Measurements from ENCODE around the gene CPOX. TPM values are rescaled to one million over a fixed set of nuclear protein-coding genes. Genes with fewer than 3 reads are reported as not detected.

CPOX gene
- total RNA-seq, 6 donors from 2014 or later: 13.4 to 44.0 (median 23.6) TPM

GRCh38 chr3:98558100-98558827, 35.1 kb downstream of the CPOX start:
- no peak for DNase-seq
- WGBS, 2 donors: 75 to 77% methylated on average over 6 of the region's 6 CpGs
- no peak overlapping the region for H3K27ac ChIP-seq
- no peaks in the 10 kb centered on the region for H3K36me3 ChIP-seq
- H3K4me1 ChIP-seq: peaks cover 0 to 4% (median 0%) of the 10 kb centered on the region in 4 donors
- no peak for ATAC-seq (ENCODE audit: low FRiP score in 2 of 2)
- H3K4me3 ChIP-seq: no peak overlapping the region
- H3K9me3 ChIP-seq: no peaks in the 10 kb centered on the region
- no peaks in the 10 kb centered on the region for H3K27me3 ChIP-seq
- TF ChIP-seq POLR2A (IDR thresholded peaks at IDR 0.05) (no peak), CTCF (IDR thresholded peaks at IDR 0.05) (no peak), EP300 (IDR thresholded peaks at IDR 0.05) (no peak), POLR2AphosphoS5 (IDR thresholded peaks at IDR 0.05) (no peak)

GRCh38 chr3:98557324-98558010, 35.9 kb downstream of the CPOX start:
- H3K4me1 ChIP-seq: peaks cover 0 to 4% (median 0%) of the 10 kb centered on the region in 4 donors
- H3K4me3 ChIP-seq: no peak overlapping the region
- H3K27me3 ChIP-seq: no peaks in the 10 kb centered on the region
- WGBS, 2 donors: 57 to 72% methylated on average over 4 of the region's 4 CpGs
- H3K27ac ChIP-seq: no peak overlapping the region
- H3K9me3 ChIP-seq: no peaks in the 10 kb centered on the region
- no peaks in the 10 kb centered on the region for H3K36me3 ChIP-seq
- ATAC-seq (ENCODE audit: low FRiP score in 2 of 2) (no peak), DNase-seq (no peak)
- TF ChIP-seq POLR2A (IDR thresholded peaks at IDR 0.05) (no peak), POLR2AphosphoS5 (IDR thresholded peaks at IDR 0.05) (no peak), CTCF (IDR thresholded peaks at IDR 0.05) (no peak), EP300 (IDR thresholded peaks at IDR 0.05) (no peak)

- 67 to 71% methylated on average over 7 of the region's 7 CpGs for WGBS, 2 donors
These were observed 37.0 kb downstream of the CPOX start for GRCh38 chr3:98556164-98557130.

GRCh38 chr3:98555025-98555379, 38.4 kb downstream of the CPOX start:
- Histone ChIP-seq H3K36me3 (no peaks in the 10 kb centered on the region), H3K27me3 (no peaks in the 10 kb centered on the region), H3K27ac (peak overlapping the region in 1 of 4 donors; percentile 12), H3K4me1 (no peaks in the 10 kb centered on the region), H3K9me3 (no peaks in the 10 kb centered on the region), H3K4me3 (no peak overlapping the region)
- WGBS, 2 donors: 61 to 80% methylated on average over 4 of the region's 4 CpGs
- ATAC-seq (ENCODE audit: low FRiP score in 2 of 2) (no peak), DNase-seq (no peak)
- TF ChIP-seq CTCF (IDR thresholded peaks at IDR 0.05): no peak

More at GRCh38 chr3:98556164-98557130, 37.0 kb downstream of the CPOX start:
- Histone ChIP-seq H3K4me3 (no peak overlapping the region), H3K4me1 (no peaks in the 10 kb centered on the region), H3K27ac (peak overlapping the region in 2 of 4 donors; percentile 26 to 35), H3K9me3 (no peaks in the 10 kb centered on the region), H3K36me3 (no peaks in the 10 kb centered on the region), H3K27me3 (no peaks in the 10 kb centered on the region)
- DNase-seq: no peak
- ATAC-seq (ENCODE audit: low FRiP score in 2 of 2): no peak
- TF ChIP-seq CTCF (IDR thresholded peaks at IDR 0.05) (no peak), POLR2A (IDR thresholded peaks at IDR 0.05) (no peak), POLR2AphosphoS5 (IDR thresholded peaks at IDR 0.05) (no peak), EP300 (IDR thresholded peaks at IDR 0.05) (no peak)
